ENCODE data around the gene IRAK2.

Gene IRAK2

DNA sequence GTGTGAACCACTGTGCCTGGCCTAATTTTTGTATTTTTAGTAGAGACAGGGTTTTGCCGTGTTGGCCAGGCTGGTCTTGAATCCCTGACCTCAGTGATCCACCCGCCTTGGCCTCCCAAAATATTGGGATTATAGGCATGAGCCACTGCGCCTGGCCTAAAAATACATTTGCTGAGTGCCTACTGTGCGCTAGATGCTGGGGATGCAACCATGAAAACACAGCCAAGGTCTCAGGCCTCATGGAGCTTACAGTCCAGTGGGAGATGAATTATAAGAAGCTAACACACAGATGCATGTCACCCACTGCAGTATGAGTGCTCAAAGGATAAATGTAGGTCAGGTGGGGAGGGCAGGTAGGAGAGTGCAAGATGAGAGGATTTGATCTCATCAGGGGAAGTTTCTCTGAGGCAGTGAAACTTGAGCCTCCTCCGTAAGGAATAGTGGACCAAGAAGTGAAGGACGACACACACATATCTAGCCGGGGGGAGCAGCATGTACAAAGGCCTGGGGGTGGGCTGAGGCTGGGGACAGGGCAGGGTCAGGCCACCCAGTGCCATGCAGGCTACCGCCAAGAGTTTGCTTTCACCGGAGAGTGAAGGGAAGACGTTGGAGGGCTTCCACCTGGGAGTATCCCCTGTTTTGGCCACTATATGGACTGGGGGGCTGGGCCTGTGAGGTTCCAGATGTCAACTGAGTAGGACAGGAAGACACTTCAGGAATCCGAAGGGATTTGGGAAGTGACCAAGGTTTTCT is 24.3 kb downstream of the IRAK2 start:
- no peaks in the 10 kb centered on the region for H3K27me3 ChIP-seq (ENCODE audit: control insufficient read depth in 2 of 2, insufficient read depth in 2 of 2, low read length in 2 of 2)
- peak overlapping the region in 1 of 2 donors; percentile 35 for H3K27ac ChIP-seq (ENCODE audit: low read depth in 2 of 2, low read length in 2 of 2)
- H3K9me3 ChIP-seq (ENCODE audit: control insufficient read depth in 2 of 2, low read length in 2 of 2), result no peaks in the 10 kb centered on the region
- H3K4me3 ChIP-seq (ENCODE audit: low read length in 2 of 2), result no peak overlapping the region
- no peaks in the 10 kb centered on the region for H3K36me3 ChIP-seq (ENCODE audit: control insufficient read depth in 2 of 2, insufficient read depth in 2 of 2, low read length in 2 of 2)
- H3K9ac ChIP-seq (ENCODE audit: low read depth in 1 of 2, low read length in 2 of 2), result no peak overlapping the region
- H3K4me1 ChIP-seq (ENCODE audit: control insufficient read depth in 2 of 2, insufficient read depth in 2 of 2, low read length in 2 of 2), result peaks cover 33 to 43% of the 10 kb centered on the region in 2 donors

DNA sequence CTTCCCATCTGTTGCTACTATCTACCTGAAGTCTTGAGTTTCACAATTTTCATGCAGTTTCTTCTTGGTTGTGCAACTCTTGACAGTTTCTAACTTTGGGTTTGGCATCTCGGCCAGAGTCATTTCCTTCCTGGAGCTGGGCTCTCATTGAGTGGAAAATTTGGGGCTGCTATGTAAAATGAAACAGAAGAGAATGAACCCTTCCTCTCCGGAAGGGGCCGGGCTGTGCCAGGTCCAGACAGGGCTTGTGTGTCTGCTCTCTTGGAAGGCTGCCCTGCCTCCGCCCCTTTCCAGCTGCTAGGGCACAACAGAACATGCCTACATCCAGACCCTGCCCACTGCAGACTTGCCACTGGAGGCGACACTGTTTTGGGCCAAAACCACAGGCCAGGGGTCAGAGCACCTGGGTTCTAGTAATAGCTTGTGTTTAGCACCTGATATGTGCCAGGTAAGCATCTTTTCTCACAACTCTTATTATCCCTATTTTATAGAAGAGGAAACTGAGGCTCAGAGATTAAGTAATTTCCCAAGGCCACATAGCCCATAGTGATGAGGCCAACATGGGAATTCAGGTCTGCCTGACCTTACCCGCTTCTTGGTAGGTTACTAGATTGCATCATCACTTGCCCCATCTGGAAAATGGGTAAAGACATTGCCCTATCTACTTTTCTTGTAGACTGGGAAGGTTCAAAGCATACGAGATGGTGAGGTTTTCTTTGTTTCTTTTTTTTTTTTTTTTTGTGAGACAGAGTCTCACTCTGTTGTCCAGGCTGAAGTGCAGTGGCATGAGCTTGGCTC is 25.0 kb downstream of the IRAK2 start:
- Histone ChIP-seq H3K9ac (ENCODE audit: low read depth in 1 of 2, low read length in 2 of 2) (no peak overlapping the region), H3K9me3 (ENCODE audit: control insufficient read depth in 2 of 2, low read length in 2 of 2) (no peaks in the 10 kb centered on the region), H3K27me3 (ENCODE audit: control insufficient read depth in 2 of 2, insufficient read depth in 2 of 2, low read length in 2 of 2) (no peaks in the 10 kb centered on the region), H3K4me1 (ENCODE audit: control insufficient read depth in 2 of 2, insufficient read depth in 2 of 2, low read length in 2 of 2) (peaks cover 41 to 50% of the 10 kb centered on the region in 2 donors), H3K36me3 (ENCODE audit: control insufficient read depth in 2 of 2, insufficient read depth in 2 of 2, low read length in 2 of 2) (no peaks in the 10 kb centered on the region), H3K4me3 (ENCODE audit: low read length in 2 of 2) (no peak overlapping the region), H3K27ac (ENCODE audit: low read depth in 2 of 2, low read length in 2 of 2) (peak overlapping the region in 1 of 2 donors; percentile 35)

DNA sequence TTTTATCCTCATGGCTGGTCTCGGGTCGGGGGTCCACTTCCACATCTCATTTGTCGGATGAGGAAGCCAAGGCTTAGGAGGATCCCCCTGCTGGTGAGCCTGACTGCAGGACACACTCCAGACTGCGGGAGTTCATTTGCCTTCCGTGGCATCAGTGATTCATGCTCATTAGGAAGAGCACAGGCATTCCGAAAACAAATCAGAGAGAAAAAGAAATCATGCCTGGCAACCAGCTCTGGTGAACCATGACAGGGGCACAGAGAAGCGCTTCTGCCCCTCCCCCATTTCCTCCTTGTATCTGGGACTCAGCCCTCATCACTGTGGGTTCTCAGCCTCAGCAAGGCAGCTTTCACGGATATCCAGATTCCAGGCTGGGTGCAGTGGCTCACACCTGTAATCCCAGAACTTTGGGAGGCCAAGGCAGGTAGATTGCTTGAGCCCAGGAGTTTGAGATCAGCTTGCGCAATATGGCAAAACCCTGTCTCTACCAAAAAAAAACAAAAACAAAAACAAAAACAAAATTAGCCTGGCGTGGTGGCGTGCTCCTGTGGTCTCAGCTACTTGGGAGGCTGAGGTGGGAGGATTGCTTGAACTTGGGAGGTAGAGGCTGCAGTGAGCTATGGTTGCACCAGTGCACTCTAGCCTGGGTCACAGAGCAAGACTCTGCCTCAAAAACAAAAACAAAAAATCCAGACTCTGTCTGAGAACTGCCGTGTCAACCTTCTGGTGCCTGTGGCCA is 28.4 kb downstream of the IRAK2 start:
- H3K9ac ChIP-seq (ENCODE audit: low read depth in 1 of 2, low read length in 2 of 2), result no peak overlapping the region
- peak overlapping the region; percentile 80 to 82 for H3K27ac ChIP-seq (ENCODE audit: low read depth in 2 of 2, low read length in 2 of 2)
- H3K4me1 ChIP-seq (ENCODE audit: control insufficient read depth in 2 of 2, insufficient read depth in 2 of 2, low read length in 2 of 2), result peaks cover 51 to 55% of the 10 kb centered on the region in 2 donors

DNA sequence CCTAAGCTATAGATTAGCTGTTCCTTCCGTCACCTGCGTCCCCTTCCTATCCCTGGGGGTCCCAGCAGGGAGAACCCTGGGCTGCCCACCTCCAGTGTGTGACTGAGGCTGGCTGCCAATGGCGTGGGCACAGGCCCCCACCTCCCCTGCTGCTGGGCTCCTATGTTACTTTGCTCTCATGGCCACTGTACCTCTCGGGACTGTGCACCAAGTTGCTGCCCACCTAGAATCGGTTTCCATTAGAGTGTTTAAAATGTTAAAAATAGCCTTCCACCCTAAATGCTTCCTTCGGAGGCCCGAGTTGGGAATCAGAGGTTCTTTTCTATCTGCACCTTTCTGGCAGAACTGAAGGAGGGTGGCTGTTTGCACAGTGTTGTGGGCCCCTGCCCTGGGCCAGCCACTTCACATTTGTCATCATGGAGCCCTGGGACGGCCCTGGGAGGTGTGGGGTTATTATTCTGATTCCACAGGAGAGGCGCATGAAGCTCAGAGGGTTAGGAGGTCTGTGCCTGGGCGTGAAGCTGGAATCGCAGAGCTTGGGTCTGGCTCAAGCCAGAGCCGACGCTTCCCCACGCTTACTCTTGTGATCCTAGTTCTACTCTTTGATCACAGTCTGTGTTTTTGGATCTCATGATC is 29.1 kb downstream of the IRAK2 start:
- H3K4me3 ChIP-seq (ENCODE audit: low read length in 2 of 2), result no peak overlapping the region
- H3K27ac ChIP-seq (ENCODE audit: low read depth in 2 of 2, low read length in 2 of 2), result peak overlapping the region; percentile 30 to 82
- peaks cover 55 to 57% of the 10 kb centered on the region in 2 donors for H3K4me1 ChIP-seq (ENCODE audit: control insufficient read depth in 2 of 2, insufficient read depth in 2 of 2, low read length in 2 of 2)
- no peaks in the 10 kb centered on the region for H3K27me3 ChIP-seq (ENCODE audit: control insufficient read depth in 2 of 2, insufficient read depth in 2 of 2, low read length in 2 of 2)
- no peaks in the 10 kb centered on the region for H3K36me3 ChIP-seq (ENCODE audit: control insufficient read depth in 2 of 2, insufficient read depth in 2 of 2, low read length in 2 of 2)
- no peaks in the 10 kb centered on the region for H3K9me3 ChIP-seq (ENCODE audit: control insufficient read depth in 2 of 2, low read length in 2 of 2)
- H3K9ac ChIP-seq (ENCODE audit: low read depth in 1 of 2, low read length in 2 of 2), result no peak overlapping the region

More for the DNA sequence above, 28.4 kb downstream of the IRAK2 start:
- Histone ChIP-seq H3K4me3 (ENCODE audit: low read length in 2 of 2) (no peak overlapping the region), H3K36me3 (ENCODE audit: control insufficient read depth in 2 of 2, insufficient read depth in 2 of 2, low read length in 2 of 2) (no peaks in the 10 kb centered on the region), H3K27me3 (ENCODE audit: control insufficient read depth in 2 of 2, insufficient read depth in 2 of 2, low read length in 2 of 2) (no peaks in the 10 kb centered on the region), H3K9me3 (ENCODE audit: control insufficient read depth in 2 of 2, low read length in 2 of 2) (no peaks in the 10 kb centered on the region)

DNA sequence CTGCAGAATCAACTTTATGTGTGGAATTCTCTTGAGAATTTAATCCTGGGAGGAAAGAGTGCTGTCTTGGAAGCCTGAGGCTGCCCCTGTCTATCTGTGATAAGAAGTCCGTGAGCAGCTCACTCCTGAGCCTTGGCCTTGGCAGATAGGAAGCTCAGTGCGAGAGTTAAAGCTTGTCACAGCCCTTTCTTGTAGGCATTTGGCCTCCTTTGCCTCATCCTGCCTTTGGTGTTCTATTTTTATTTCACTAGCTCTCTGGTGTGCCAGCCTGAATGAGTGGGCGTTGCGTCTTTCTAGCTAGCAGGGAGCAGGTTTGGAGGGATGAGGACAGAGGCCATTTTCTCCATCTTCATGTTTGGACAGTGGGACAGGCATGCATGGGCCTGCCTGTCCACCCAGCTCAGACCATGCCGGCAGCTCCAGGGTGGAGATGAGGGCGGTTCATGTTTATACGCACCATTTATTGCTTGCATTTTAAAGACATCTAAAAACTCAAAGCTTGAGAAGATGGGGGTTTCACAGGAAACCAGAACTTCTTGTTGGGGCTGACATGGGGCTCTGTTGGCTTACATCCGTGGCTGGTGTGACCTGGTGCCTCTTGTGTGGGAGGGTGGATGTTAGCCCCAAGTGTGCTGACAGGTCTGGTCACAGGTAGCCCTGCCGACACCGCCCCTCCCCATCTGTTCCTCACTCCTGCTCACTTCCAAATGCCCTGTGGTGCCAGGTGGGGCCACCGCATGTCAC is 29.8 kb downstream of the IRAK2 start:
- Histone ChIP-seq H3K27ac (ENCODE audit: low read depth in 2 of 2, low read length in 2 of 2) (peak overlapping the region; percentile 30 to 82), H3K4me3 (ENCODE audit: low read length in 2 of 2) (no peak overlapping the region), H3K27me3 (ENCODE audit: control insufficient read depth in 2 of 2, insufficient read depth in 2 of 2, low read length in 2 of 2) (no peaks in the 10 kb centered on the region), H3K9me3 (ENCODE audit: control insufficient read depth in 2 of 2, low read length in 2 of 2) (no peaks in the 10 kb centered on the region), H3K4me1 (ENCODE audit: control insufficient read depth in 2 of 2, insufficient read depth in 2 of 2, low read length in 2 of 2) (peaks cover 57 to 59% of the 10 kb centered on the region in 2 donors), H3K36me3 (ENCODE audit: control insufficient read depth in 2 of 2, insufficient read depth in 2 of 2, low read length in 2 of 2) (no peaks in the 10 kb centered on the region), H3K9ac (ENCODE audit: low read depth in 1 of 2, low read length in 2 of 2) (peak overlapping the region in 1 of 2 donors; percentile 16)

DNA sequence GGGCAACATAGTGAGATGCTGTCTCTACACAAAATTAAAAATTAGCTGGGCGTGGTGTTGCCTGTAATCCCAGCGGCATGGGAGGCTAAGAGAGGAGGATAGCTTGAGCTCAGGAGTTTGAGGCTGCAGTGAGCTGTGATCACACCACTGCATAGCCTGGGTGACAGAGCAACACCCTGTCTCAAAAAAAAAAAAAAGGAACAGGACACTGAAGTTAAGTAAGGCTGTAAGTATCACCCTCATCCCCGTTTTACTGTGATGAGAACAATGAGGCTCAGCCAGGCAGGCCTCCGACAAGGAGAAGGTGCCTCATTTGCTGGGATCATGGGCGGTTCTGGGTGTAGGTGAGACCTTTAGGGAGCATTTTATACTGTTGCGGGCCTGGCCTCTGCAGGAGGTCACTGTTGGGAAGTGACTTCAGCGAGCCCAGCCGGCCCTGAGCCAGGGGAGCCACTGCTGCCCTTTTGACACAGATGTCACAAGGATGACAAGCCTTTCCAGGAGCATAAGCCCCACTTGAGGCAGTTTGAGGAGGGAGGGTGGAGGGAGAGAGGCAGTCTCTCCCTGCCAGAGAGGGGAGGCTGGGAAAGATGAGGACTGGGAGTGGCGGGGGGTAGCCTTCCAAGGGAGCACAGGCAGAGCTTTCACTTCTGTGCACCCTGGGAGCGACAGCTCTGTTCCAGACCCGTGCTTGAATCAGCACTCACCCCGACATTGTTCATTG is 30.8 kb downstream of the IRAK2 start:
- H3K27me3 ChIP-seq (ENCODE audit: control insufficient read depth in 2 of 2, insufficient read depth in 2 of 2, low read length in 2 of 2), result no peaks in the 10 kb centered on the region
- H3K4me3 ChIP-seq (ENCODE audit: low read length in 2 of 2), result no peak overlapping the region
- no peak overlapping the region for H3K9ac ChIP-seq (ENCODE audit: low read depth in 1 of 2, low read length in 2 of 2)
- no peaks in the 10 kb centered on the region for H3K9me3 ChIP-seq (ENCODE audit: control insufficient read depth in 2 of 2, low read length in 2 of 2)
- H3K36me3 ChIP-seq (ENCODE audit: control insufficient read depth in 2 of 2, insufficient read depth in 2 of 2, low read length in 2 of 2), result no peaks in the 10 kb centered on the region
- H3K27ac ChIP-seq (ENCODE audit: low read depth in 2 of 2, low read length in 2 of 2), result peak overlapping the region in 1 of 2 donors; percentile 82
- H3K4me1 ChIP-seq (ENCODE audit: control insufficient read depth in 2 of 2, insufficient read depth in 2 of 2, low read length in 2 of 2), result peaks cover 52 to 55% of the 10 kb centered on the region in 2 donors

DNA sequence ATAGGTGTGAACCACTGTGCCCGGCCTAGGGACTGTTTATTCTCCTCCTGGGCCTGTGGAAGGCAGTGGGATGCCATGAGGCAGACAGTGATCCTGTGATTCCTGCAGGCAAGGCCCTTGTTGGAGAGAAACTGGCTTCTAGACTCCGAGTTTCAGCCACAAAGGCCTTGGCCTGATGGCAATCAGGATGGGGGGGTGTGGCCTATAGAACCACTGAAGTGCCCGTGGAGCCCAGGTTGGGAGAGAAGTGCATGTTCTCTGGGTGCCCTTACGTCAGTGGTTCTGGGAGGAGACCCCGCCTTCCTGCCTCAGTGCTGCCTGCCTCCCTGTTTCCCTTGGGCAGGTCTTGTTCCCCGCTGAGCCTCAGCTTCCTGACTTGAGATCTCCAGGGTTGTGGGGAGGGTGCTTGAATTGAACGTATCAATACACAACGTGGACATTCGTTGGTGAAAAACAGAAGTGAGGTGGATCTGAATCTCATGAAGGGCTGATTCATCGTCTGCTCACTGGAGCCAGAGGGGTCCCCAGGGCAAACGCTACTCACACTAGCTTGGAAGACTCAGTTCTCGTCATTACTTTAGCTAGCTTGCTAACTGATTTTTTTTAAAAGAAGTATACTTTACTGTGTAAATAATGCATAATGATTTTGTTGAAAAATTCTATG is 31.8 kb downstream of the IRAK2 start:
- no peaks in the 10 kb centered on the region for H3K9me3 ChIP-seq (ENCODE audit: control insufficient read depth in 2 of 2, low read length in 2 of 2)
- no peaks in the 10 kb centered on the region for H3K27me3 ChIP-seq (ENCODE audit: control insufficient read depth in 2 of 2, insufficient read depth in 2 of 2, low read length in 2 of 2)
- H3K4me3 ChIP-seq (ENCODE audit: low read length in 2 of 2), result no peak overlapping the region
- no peak overlapping the region for H3K9ac ChIP-seq (ENCODE audit: low read depth in 1 of 2, low read length in 2 of 2)
- no peak overlapping the region for H3K27ac ChIP-seq (ENCODE audit: low read depth in 2 of 2, low read length in 2 of 2)
- peaks cover 43 to 52% of the 10 kb centered on the region in 2 donors for H3K4me1 ChIP-seq (ENCODE audit: control insufficient read depth in 2 of 2, insufficient read depth in 2 of 2, low read length in 2 of 2)
- H3K36me3 ChIP-seq (ENCODE audit: control insufficient read depth in 2 of 2, insufficient read depth in 2 of 2, low read length in 2 of 2), result no peaks in the 10 kb centered on the region

DNA sequence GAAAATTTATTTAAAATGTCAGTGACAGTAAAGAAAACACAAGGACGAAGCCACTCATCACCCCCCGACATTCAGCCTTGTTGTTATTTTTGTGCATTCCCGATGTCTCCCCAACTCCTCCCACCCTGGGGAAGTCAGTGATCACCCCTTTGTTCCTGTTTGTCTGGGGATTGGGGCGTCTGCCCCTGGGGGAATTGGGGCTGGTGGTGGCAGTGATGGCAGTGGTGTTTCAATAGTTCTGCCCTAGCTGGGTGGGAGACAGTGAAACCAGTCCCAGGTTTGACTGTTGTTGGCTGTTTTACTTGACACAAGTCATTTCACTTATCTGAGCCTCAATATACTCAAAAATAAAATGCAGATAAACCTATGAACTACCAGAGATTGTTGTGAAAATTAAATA is 33.5 kb downstream of the IRAK2 start:
- no peaks in the 10 kb centered on the region for H3K36me3 ChIP-seq (ENCODE audit: control insufficient read depth in 2 of 2, insufficient read depth in 2 of 2, low read length in 2 of 2)
- no peaks in the 10 kb centered on the region for H3K27me3 ChIP-seq (ENCODE audit: control insufficient read depth in 2 of 2, insufficient read depth in 2 of 2, low read length in 2 of 2)
- H3K9me3 ChIP-seq (ENCODE audit: control insufficient read depth in 2 of 2, low read length in 2 of 2), result no peaks in the 10 kb centered on the region
- peaks cover 31 to 37% of the 10 kb centered on the region in 2 donors for H3K4me1 ChIP-seq (ENCODE audit: control insufficient read depth in 2 of 2, insufficient read depth in 2 of 2, low read length in 2 of 2)
- no peak overlapping the region for H3K4me3 ChIP-seq (ENCODE audit: low read length in 2 of 2)
- H3K9ac ChIP-seq (ENCODE audit: low read depth in 1 of 2, low read length in 2 of 2), result no peak overlapping the region
- peak overlapping the region in 1 of 2 donors; percentile 52 for H3K27ac ChIP-seq (ENCODE audit: low read depth in 2 of 2, low read length in 2 of 2)
